Aorta (tissue), 5 donors: ENCODE measurements around the gene ISG15. TPM values are rescaled to one million over a fixed set of nuclear protein-coding genes. Genes with fewer than 3 reads are reported as not detected.
"Not testable (repeated sequence)": the region's sequence is repeated elsewhere in the genome, so short reads cannot be mapped to it uniquely, and the experiment has no call there.

Experiments used
- ATAC-seq: fragments of 200-7000 bp; cut with Tn5 transposase; one replicate; pipeline ENCODE4 v1.9.1; 2022; ENCODE audit warnings: moderate library complexity; ENCODE audit not compliant: low FRiP score
- DNase-seq, 2 donors: peaks; one replicate each; pipeline ENCODE4 v3.0.0-alpha.2; 2020
- H3K27ac ChIP-seq, 2 donors: one replicate each; pipeline ENCODE4 v1.5.1; 2013; ENCODE audit warnings: low read length in 2 of 2, mild to moderate bottlenecking in 2 of 2, moderate library complexity in 2 of 2, control low read depth in 1 of 2, inconsistent platforms in 1 of 2, low read depth in 1 of 2
- H3K27me3 ChIP-seq, 2 donors: one replicate each; pipeline ENCODE4 v1.6.1; 2013; ENCODE audit warnings: control low read depth in 1 of 2, low read length in 1 of 2, mild to moderate bottlenecking in 1 of 2, moderate library complexity in 1 of 2; ENCODE audit not compliant: insufficient read depth in 2 of 2, control insufficient read depth in 1 of 2
- H3K36me3 ChIP-seq, 2 donors: one replicate each; pipeline ENCODE4 v1.6.1; 2013; ENCODE audit warnings: control low read depth in 1 of 2, low read length in 1 of 2, mild to moderate bottlenecking in 1 of 2; ENCODE audit not compliant: insufficient read depth in 2 of 2, control insufficient read depth in 1 of 2
- H3K4me1 ChIP-seq, 2 donors: one replicate each; pipeline ENCODE4 v1.6.1; 2013; ENCODE audit warnings: low read length in 2 of 2, control low read depth in 1 of 2, mild to moderate bottlenecking in 1 of 2, moderate library complexity in 1 of 2; ENCODE audit not compliant: insufficient read depth in 2 of 2, control insufficient read depth in 1 of 2
- H3K4me3 ChIP-seq, 2 donors: one replicate each; pipeline ENCODE4 v1.5.1; 2013; ENCODE audit warnings: low read length in 2 of 2, control low read depth in 1 of 2, mild to moderate bottlenecking in 1 of 2
- H3K9me3 ChIP-seq: one replicate; pipeline ENCODE4 v1.6.1; 2013; ENCODE audit warnings: mild to moderate bottlenecking, low read length; ENCODE audit not compliant: control insufficient read depth
- WGBS, 2 donors: extraction: QIAGEN DNeasy Blood & Tissue Kit; methylation state at CpG; one replicate each; pipeline ENCODE4 v1.1.7; 2013; 5-methylcytosine and 5-hydroxymethylcytosine counted together
- intact Hi-C, 2 donors: fragments of 100-400 bp; cut with DNase I; formaldehyde crosslinking; loops; one replicate each; pipeline versions ENCODE4 v1.14.2 to v1.15.0; 2022
- polyA plus RNA-seq, 2 donors: library from polyadenylated mRNA; stranded (reverse); fragments of 200-250 nt; gene quantifications; one replicate each; pipeline ENCODE4 v1.2.3, GENCODE V29; 2013
- total RNA-seq, 2 donors: library from RNA; stranded (reverse); fragmentation: NEBNext Ultra II Directional; extraction: Animal tissue kit (Norgen Biotek cat#: 25700); gene quantifications; one replicate each; pipeline ENCODE4 v1.2.1, GENCODE V29; 2021
- donor health status: healthy with polysubstance abuse.
- donor health status: Bipolar disorder and iron deficiency.
- donor health status: DM: no; HTN: no; CAD: no.
- donor health status: DM: no; HTN: no; CAD: no.
- donor health status: DM: yes; HTN: yes; CAD: no.

ISG15 gene
- total and polyA plus RNA-seq, 4 donors: 34.4 to 104 (median 60.2) TPM

- H3K27me3 ChIP-seq, intact Hi-C loops, H3K27ac ChIP-seq, H3K4me1 ChIP-seq, H3K36me3 ChIP-seq, DNase-seq, H3K4me3 ChIP-seq, ATAC-seq, H3K9me3 ChIP-seq: not testable (repeated sequence)
- 89 to 93% methylated on average over 6 of the region's 6 CpGs for WGBS, 2 donors
These were observed 22.0 kb upstream of the ISG15 start for GRCh38 chr1:991275-991674.

- Histone ChIP-seq H3K27me3 (no peaks in the 10 kb centered on the region), H3K36me3 (no peaks in the 10 kb centered on the region), H3K27ac (no peak overlapping the region), H3K9me3 (no peaks in the 10 kb centered on the region), H3K4me1 (no peaks in the 10 kb centered on the region), H3K4me3 (no peak overlapping the region)
- no peak for DNase-seq
- 98% methylated on average over 10 of the region's 10 CpGs for WGBS, 2 donors
- no peak for ATAC-seq
- intact Hi-C loops: no loop called here
These were observed 21.4 kb upstream of the ISG15 start for GRCh38 chr1:991895-992294.

GRCh38 chr1:992362-992761 is 20.9 kb upstream of the ISG15 start:
- Histone ChIP-seq H3K36me3 (no peaks in the 10 kb centered on the region), H3K4me3 (no peak overlapping the region), H3K9me3 (no peaks in the 10 kb centered on the region), H3K27me3 (no peaks in the 10 kb centered on the region), H3K27ac (no peak overlapping the region), H3K4me1 (no peaks in the 10 kb centered on the region)
- WGBS, 2 donors: 95 to 96% methylated on average over 7 of the region's 7 CpGs
- intact Hi-C loops: no loop called here
- DNase-seq: no peak
- no peak for ATAC-seq

GRCh38 chr1:993379-993995 is 19.8 kb upstream of the ISG15 start:
- intact Hi-C loops: no loop called here

GRCh38 chr1:994546-994945 is 18.8 kb upstream of the ISG15 start:
- 84 to 88% methylated on average over 6 of the region's 6 CpGs for WGBS, 2 donors
- intact Hi-C loops, H3K4me3 ChIP-seq, H3K27ac ChIP-seq, DNase-seq, H3K9me3 ChIP-seq, H3K36me3 ChIP-seq, H3K4me1 ChIP-seq, ATAC-seq, H3K27me3 ChIP-seq: not testable (repeated sequence)

More at GRCh38 chr1:993379-993995, 19.8 kb upstream of the ISG15 start:
- DNase-seq (no peak), ATAC-seq (no peak)
- H3K27me3 ChIP-seq: no peaks in the 10 kb centered on the region
- H3K9me3 ChIP-seq: no peaks in the 10 kb centered on the region
- no peaks in the 10 kb centered on the region for H3K36me3 ChIP-seq
- H3K27ac ChIP-seq: no peak overlapping the region
- no peak overlapping the region for H3K4me3 ChIP-seq
- WGBS, 2 donors: 74 to 81% methylated on average over 15 of the region's 15 CpGs
- no peaks in the 10 kb centered on the region for H3K4me1 ChIP-seq

GRCh38 chr1:995665-996633 is 17.3 kb upstream of the ISG15 start:
- Histone ChIP-seq H3K27me3 (no peaks in the 10 kb centered on the region), H3K4me3 (no peak overlapping the region), H3K9me3 (no peaks in the 10 kb centered on the region), H3K27ac (no peak overlapping the region), H3K4me1 (no peaks in the 10 kb centered on the region), H3K36me3 (no peaks in the 10 kb centered on the region)
- intact Hi-C loops: no loop called here
- WGBS, 2 donors: 40 to 49% methylated on average over 26 to 30 of the region's 30 CpGs
- DNase-seq: no peak
- ATAC-seq: no peak

- no peak overlapping the region for H3K4me3 ChIP-seq
- H3K9me3 ChIP-seq: no peaks in the 10 kb centered on the region
- ATAC-seq: no peak
- no peaks in the 10 kb centered on the region for H3K4me1 ChIP-seq
- WGBS, 2 donors: 76 to 80% methylated on average over 20 to 24 of the region's 24 CpGs
- H3K36me3 ChIP-seq: no peaks in the 10 kb centered on the region
- no peak overlapping the region for H3K27ac ChIP-seq
- no peak for DNase-seq
- intact Hi-C loops: no loop called here
- H3K27me3 ChIP-seq: no peaks in the 10 kb centered on the region
These were observed 16.2 kb upstream of the ISG15 start for GRCh38 chr1:996851-997712.

GRCh38 chr1:997713-997992 is 15.6 kb upstream of the ISG15 start:
- WGBS, 2 donors: 81 to 84% methylated on average over 3 of the region's 3 CpGs
- H3K4me1 ChIP-seq: no peaks in the 10 kb centered on the region
- intact Hi-C loops: no loop called here
- no peaks in the 10 kb centered on the region for H3K36me3 ChIP-seq
- H3K4me3 ChIP-seq: no peak overlapping the region
- DNase-seq (no peak), ATAC-seq (no peak)
- no peaks in the 10 kb centered on the region for H3K9me3 ChIP-seq
- H3K27ac ChIP-seq: no peak overlapping the region
- H3K27me3 ChIP-seq: no peaks in the 10 kb centered on the region
